HFF-Myc (cell line): ENCODE measurements around the gene BARD1.
"Not testable (repeated sequence)": the region's sequence is repeated elsewhere in the genome, so short reads cannot be mapped to it uniquely, and the experiment has no call there.

Experiments used
- DNase-seq: peaks from one replicate; pipeline ENCODE4 v3.0.0-alpha.2; 2011; ENCODE audit warnings: low read depth; ENCODE audit errors: extremely low read depth
- H3K4me3 ChIP-seq: replicated peaks from 2 replicates; pipeline ENCODE4 v1.5.1; 2011; ENCODE audit warnings: low read depth, mild to moderate bottlenecking, control low read depth, low read length
- TF ChIP-seq, protein P1 (sequence below): IDR thresholded peaks from 2 replicates; pipeline ENCODE4 v1.5.1; 2012; ENCODE audit warnings: mild to moderate bottlenecking, low read depth, low read length, control low read depth; ENCODE audit errors: missing control alignments

BARD1 gene

DNA sequence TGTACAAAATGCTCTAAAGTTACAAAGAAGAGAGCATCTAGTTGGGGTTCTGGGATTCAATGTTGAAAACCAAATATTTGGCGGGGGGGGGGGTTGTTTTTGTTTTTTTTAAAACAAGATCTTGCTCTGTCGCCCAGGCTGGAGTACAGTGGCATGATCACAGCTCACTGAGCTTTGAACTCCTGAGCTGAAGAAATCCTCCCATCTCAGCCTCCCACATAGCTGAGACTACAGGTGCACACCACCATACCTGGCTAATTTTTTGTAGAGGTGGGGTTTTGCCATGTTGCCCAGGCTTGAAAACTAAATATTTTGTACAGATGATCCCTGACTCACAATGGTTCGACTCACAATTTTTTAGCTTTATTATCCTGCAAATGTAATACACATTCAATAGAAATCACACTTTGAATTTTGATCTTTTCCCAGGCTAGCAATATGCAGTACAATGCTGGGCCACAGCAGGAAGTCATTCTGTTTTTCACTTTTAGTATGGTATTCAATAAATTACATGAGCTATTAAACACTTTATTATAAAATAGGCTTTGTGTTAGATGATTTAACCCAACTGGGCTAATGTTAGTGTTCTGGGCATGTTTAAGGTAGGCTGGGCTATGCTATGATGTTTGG, 7.6 kb downstream of the BARD1 start:
- TF ChIP-seq, protein P1, sequence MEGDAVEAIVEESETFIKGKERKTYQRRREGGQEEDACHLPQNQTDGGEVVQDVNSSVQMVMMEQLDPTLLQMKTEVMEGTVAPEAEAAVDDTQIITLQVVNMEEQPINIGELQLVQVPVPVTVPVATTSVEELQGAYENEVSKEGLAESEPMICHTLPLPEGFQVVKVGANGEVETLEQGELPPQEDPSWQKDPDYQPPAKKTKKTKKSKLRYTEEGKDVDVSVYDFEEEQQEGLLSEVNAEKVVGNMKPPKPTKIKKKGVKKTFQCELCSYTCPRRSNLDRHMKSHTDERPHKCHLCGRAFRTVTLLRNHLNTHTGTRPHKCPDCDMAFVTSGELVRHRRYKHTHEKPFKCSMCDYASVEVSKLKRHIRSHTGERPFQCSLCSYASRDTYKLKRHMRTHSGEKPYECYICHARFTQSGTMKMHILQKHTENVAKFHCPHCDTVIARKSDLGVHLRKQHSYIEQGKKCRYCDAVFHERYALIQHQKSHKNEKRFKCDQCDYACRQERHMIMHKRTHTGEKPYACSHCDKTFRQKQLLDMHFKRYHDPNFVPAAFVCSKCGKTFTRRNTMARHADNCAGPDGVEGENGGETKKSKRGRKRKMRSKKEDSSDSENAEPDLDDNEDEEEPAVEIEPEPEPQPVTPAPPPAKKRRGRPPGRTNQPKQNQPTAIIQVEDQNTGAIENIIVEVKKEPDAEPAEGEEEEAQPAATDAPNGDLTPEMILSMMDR, result no peak
- no peak overlapping the region for H3K4me3 ChIP-seq
- no peak for DNase-seq

DNA sequence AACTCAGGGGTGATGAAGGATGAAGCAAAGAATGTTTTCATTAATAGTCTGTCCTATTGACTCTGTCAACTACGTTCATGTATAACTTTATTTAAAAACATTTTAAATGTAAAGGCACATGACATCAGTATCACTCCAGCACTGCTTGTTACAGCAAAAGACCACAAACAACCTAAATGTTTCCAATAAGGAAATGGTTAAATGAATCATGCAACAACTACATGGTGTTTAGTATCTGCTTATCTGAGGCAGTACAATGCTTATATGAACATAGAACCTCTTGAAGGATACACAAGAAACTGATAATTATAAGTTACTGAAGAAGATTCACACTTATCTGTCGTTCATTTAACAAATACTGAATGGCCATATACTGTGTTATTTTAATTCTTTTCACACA, 8.4 kb downstream of the BARD1 start:
- TF ChIP-seq, protein P1, result no peak
- DNase-seq, result no peak
- H3K4me3 ChIP-seq, result no peak overlapping the region

- TF ChIP-seq, protein P1, result no peak
- DNase-seq, result no peak
- H3K4me3 ChIP-seq, result no peak overlapping the region
Observed at GRCh38 chr2:214800180-214800579, 9.3 kb downstream of the BARD1 start.

GRCh38 chr2:214796911-214797310, 12.6 kb downstream of the BARD1 start:
- TF ChIP-seq, protein P1, result no peak

DNA sequence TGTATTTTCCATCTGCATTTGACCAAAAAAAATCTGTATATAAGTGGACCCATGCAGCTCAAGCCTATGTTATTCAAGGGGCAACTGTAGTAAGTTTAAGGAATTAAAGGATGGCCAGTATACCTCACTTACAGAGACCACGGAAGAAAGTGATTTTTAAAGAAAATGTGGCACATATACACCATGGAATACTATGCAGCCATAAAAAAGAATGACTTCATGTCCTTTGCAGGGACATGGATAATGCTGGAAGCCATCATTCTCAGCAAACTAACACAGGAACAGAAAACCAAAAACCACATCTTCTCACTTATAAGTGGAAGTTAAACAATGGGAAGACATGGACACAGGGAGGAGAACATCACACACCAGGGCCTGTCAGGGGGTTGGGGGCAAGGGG, 26.3 kb downstream of the BARD1 start:
- not testable (repeated sequence) for H3K4me3 ChIP-seq, DNase-seq

More at GRCh38 chr2:214796911-214797310, 12.6 kb downstream of the BARD1 start:
- no peak for DNase-seq
- no peak overlapping the region for H3K4me3 ChIP-seq

- TF ChIP-seq, protein P1, result no peak
- DNase-seq, result no peak
- no peak overlapping the region for H3K4me3 ChIP-seq
Observed at GRCh38 chr2:214782671-214783070, 26.8 kb downstream of the BARD1 start.

GRCh38 chr2:214781226-214781625, 28.3 kb downstream of the BARD1 start:
- TF ChIP-seq, protein P1, result no peak

More at GRCh38 chr2:214781226-214781625, 28.3 kb downstream of the BARD1 start:
- H3K4me3 ChIP-seq, result no peak overlapping the region
- DNase-seq, result no peak
